Lower leg skin (tissue), 4 donors: Measurements from ENCODE around the gene SPATS1. TPM values are rescaled to one million over a fixed set of nuclear protein-coding genes. Genes with fewer than 3 reads are reported as not detected.

ENCODE experiments used
- DNase-seq, 2 donors: peaks; one replicate each; pipeline ENCODE4 v3.0.0-alpha.2; 2019; ENCODE audit warnings: low spot score in 2 of 2
- H3K4me3 ChIP-seq: fragments of 200-600 bp; sonication (generic); 2 replicates; pipeline ENCODE4 v1.5.1; 2017; ENCODE audit warnings: mild to moderate bottlenecking, low read depth; ENCODE audit not compliant: poor library complexity, severe bottlenecking
- POLR2A ChIP-seq, 2 donors: fragments of 450-650 bp; IDR thresholded peaks; one replicate each; pipeline ENCODE4 v1.6.1; 2016 to 2017; ENCODE audit warnings: antibody characterized with exemption in 2 of 2, mild to moderate bottlenecking in 1 of 2, moderate library complexity in 1 of 2
- WGBS, 2 donors: methylation state at CpG; one replicate each; pipeline ENCODE4 v1.1.5; 2018; 5-methylcytosine and 5-hydroxymethylcytosine counted together
- intact Hi-C: fragments of 100-400 bp; cut with DNase I; formaldehyde crosslinking; loops from one replicate; pipeline ENCODE4 v1.15.0; 2023; ENCODE audit warnings: low total_unique reads
- total RNA-seq, 4 donors: library from RNA; depleted of rRNA; stranded (reverse); fragments of >200 nt; gene quantifications; one replicate each; pipeline ENCODE4 v1.1.0, GENCODE V29; 2016
- TF ChIP-seq, protein P1 (sequence below), 3 donors: fragments of 450-650 bp; IDR thresholded peaks; one replicate each; pipeline ENCODE4 v1.5.1; 2016; ENCODE audit warnings: antibody characterized with exemption in 3 of 3, mild to moderate bottlenecking in 3 of 3, moderate library complexity in 2 of 3

The SPATS1 gene
- under 1 TPM in 1 of 4 donors, not detected in 3; 0.23 TPM for total RNA-seq

- 5% methylated on average over 25 to 31 of the region's 31 CpGs for WGBS, 2 donors
- intact Hi-C loops: no loop called here
- no peak within 1 kb of the TSS for H3K4me3 ChIP-seq
- TF ChIP-seq, protein P1, sequence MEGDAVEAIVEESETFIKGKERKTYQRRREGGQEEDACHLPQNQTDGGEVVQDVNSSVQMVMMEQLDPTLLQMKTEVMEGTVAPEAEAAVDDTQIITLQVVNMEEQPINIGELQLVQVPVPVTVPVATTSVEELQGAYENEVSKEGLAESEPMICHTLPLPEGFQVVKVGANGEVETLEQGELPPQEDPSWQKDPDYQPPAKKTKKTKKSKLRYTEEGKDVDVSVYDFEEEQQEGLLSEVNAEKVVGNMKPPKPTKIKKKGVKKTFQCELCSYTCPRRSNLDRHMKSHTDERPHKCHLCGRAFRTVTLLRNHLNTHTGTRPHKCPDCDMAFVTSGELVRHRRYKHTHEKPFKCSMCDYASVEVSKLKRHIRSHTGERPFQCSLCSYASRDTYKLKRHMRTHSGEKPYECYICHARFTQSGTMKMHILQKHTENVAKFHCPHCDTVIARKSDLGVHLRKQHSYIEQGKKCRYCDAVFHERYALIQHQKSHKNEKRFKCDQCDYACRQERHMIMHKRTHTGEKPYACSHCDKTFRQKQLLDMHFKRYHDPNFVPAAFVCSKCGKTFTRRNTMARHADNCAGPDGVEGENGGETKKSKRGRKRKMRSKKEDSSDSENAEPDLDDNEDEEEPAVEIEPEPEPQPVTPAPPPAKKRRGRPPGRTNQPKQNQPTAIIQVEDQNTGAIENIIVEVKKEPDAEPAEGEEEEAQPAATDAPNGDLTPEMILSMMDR (IDR thresholded peaks at IDR 0.05): no peak
- TF ChIP-seq POLR2A (IDR thresholded peaks at IDR 0.05): no peak
- DNase-seq: peak in 1 of 2 donors; percentile 87
These were observed at the start of gene SPATS1 for GRCh38 chr6:44342489-44342888. SPATS1 (plus strand) TSS chr6:44342650; CDS start chr6:44343096, 446 bp downstream.

- intact Hi-C loops: no loop called here
- TF ChIP-seq, protein P1 (IDR thresholded peaks at IDR 0.05): no peak
- TF ChIP-seq POLR2A (IDR thresholded peaks at IDR 0.05): no peak
- no peak overlapping the region for H3K4me3 ChIP-seq
- WGBS, 2 donors: 78 to 88% methylated on average over 4 of the region's 4 CpGs
- no peak for DNase-seq
These were observed 49.6 kb upstream of the SPATS1 start for GRCh38 chr6:44292661-44293365.

DNA sequence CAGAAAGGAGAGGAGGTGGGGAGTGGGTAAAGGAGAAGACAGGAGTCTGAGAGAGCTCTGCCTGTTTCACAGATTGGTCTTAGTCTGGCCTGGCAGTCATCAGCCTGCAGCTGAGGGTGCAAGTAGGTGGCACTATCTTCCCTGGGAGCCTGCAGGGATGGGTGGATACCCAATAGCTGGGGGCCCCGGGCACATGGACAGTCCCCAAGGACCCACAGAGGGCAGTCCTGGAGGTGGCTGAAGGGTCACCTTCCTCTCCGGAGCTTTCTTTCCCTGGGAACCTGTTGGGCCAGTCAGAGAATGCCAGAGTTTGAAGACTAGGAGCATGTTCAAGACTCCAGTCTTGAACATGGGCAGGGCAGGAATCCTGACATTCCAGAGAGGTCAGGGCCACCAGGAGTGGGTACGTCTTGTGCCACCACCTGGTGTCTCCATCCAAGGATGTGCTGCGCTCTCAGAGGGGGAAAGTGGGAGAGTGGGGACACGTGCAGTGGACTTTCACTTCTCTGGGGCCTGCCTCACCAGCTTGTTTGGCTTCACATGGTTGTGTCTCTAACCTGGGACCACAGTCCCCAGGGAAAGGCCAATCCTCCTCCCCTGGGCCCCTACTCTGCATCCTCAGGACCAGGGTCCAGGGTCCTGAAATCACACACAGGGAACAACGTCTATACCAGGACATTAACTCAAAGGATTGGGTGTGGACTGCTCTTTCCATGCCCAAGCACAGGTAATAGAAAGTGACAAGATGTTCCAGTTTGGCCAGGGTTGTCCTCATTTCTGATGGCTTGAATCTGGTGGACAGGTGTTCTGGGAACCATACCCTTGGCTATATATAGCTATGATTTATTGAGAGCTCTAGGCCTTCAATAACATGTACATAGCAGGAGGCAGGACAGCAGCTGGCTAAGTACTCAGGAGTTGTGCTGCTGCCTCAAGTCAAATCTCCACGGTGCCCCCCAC is 47.3 kb upstream of the SPATS1 start:
- no peak for DNase-seq
- H3K4me3 ChIP-seq: no peak overlapping the region
- intact Hi-C loops: no loop called here
- 66 to 67% methylated on average over 6 to 7 of the region's 7 CpGs for WGBS, 2 donors
- TF ChIP-seq, protein P1 (IDR thresholded peaks at IDR 0.05): no peak
- TF ChIP-seq POLR2A (IDR thresholded peaks at IDR 0.05): no peak

DNA sequence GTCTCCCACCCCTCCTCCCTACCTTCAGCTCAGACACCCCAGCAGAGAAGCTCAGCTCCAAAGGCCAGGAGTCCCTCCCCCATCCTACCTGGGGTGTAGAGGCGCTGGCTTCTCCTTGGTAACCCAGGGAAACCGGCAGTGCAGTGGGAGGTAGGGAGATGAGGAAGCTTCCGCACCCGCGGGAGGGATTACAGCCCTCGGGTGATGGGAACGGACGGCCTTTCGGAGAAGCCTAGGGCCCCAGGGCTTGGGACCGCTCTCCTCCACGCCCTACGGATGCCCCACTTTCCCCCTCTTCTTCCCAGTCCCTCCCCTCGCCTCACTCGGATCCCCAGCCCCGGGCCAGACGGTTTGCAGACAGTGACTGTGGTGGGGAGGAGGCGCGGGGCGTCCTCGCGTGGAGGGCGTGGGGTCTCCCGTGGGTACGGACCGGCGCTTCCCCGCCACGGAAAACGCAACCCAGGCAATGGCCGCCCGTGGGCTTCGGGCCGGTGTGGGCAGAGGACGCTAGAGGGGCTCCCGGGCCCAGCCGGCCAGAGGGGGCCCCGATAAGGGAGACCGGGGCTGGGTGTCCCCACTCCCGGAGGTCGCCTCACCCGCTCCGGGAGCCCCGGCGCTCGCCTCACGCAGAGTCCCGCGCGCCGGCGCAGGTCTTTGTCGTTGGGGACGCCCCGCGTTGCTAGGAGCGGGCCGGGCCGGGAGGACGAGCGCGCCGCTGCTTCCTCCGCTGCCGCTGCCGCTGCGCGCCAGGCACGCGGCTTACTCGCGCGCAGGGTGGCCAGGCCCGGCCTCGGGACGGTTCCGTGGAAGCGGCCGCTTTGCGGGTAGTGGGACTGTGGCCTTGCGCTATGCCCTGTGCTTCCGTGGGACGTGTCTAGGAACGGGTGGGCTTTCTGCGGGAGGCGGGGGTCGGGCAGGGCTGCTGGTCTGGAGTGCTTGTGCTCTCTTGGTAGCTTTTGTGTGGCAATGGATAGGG is 45.1 kb upstream of the SPATS1 start:
- TF ChIP-seq, protein P1 (IDR thresholded peaks at IDR 0.05): no peak
- no peak for TF ChIP-seq POLR2A (IDR thresholded peaks at IDR 0.05)
- no peak overlapping the region for H3K4me3 ChIP-seq
- DNase-seq: peak in 1 of 2 donors; percentile 82
- intact Hi-C loops: no loop called here
- 0 to 1% methylated on average over 43 to 53 of the region's 86 CpGs for WGBS, 2 donors
